HG03066 (cell line): ENCODE measurements around the gene CSNK1G3.
"Not testable (repeated sequence)": the region's sequence is repeated elsewhere in the genome, so short reads cannot be mapped to it uniquely, and the experiment has no call there.

Experiments used
- ATAC-seq: cut with Tn5 transposase; IDR thresholded peaks from one replicate; pipeline ENCODE4 v1.9.1; 2021; ENCODE audit warnings: low read depth; ENCODE audit not compliant: unreplicated experiment

The CSNK1G3 gene

DNA sequence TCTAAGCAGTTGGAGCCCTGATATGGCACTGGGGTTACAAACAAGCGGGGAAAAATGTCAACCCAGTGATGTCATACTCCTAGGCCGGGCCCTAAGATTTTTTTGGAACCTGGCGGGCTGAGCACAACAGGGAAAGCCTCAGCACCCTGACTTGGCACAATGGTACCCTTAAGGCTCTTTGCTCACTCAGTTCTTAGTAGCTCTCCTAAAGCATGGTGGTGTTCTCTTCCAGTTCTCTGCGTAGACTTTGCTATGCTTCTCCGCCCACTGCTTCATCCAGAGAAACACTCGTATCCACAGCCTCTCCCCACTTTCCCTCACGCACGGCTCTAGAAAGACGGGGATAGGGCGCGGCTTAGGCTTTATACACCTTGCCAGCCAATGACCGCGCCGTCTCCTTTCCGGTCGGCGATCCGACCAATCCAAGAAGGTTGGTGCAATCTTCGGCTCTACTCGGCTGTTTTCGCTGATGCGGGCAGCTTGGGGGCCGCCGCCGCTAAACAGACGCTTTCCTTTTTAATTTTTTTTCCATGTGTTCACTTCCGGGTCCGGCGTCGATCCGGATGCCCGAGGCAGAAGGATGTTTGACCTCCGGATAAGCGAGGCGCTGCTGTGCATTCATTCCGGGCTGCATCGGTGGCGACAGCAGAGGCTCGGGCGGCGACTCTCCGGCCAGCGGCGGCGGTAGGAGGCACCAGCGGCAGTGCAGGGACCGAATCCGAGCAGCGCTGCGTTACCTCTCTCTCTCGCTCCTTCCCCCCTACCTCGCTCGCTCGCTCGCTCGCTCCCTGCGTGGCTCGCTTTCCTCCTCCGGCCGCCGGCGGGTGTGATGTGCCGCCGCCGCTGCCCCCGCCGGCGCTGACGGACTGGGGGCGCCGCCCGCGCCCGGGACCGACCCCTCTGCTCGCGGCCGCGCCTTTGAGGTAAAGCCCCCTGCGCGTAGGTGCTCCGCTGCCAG is at the start of gene CSNK1G3:
CSNK1G3 (plus strand) TSS at position 530 of the 958 bp plus-strand sequence. CDS start 33,487 bp downstream, outside the sequence.
- ATAC-seq = peak; percentile 93

DNA sequence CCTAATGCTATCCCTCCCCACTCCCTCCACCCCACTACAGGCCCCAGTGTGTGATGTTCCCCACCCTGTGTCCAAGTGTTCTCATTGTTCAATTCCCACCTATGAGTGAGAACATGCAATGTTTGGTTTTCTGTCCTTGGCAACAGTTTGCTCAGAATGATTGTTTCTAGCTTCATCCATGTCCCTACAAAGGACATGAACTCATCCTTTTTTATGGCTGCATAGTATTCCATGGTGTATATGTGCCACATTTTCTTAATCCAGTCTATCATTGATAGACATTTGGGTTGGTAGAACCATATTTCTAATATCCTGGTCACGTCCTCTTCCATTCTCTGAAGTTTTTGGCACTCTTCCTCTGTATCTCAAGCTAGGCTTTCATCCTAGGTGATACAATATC is 45.1 kb upstream of the CSNK1G3 start:
- ATAC-seq = not testable (repeated sequence)

DNA sequence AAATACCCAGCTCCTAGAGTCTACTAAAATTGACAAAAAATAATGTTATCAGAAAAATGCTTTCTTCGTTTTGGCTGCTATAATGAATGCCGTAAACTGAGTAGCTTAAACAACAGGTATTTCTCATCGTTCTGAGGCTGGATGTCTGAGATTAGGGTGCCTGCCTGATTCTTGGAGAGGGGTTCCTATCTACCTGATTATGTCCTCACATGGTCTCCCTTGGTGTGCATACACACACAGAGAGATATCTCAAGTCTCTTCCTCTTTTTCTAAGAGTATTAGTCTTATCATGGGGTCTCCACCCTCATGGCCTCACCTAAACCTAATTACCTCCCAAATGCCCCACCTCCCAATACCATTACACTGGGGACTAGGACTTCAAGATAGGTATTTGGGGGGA is 40.6 kb upstream of the CSNK1G3 start:
- no peak for ATAC-seq

DNA sequence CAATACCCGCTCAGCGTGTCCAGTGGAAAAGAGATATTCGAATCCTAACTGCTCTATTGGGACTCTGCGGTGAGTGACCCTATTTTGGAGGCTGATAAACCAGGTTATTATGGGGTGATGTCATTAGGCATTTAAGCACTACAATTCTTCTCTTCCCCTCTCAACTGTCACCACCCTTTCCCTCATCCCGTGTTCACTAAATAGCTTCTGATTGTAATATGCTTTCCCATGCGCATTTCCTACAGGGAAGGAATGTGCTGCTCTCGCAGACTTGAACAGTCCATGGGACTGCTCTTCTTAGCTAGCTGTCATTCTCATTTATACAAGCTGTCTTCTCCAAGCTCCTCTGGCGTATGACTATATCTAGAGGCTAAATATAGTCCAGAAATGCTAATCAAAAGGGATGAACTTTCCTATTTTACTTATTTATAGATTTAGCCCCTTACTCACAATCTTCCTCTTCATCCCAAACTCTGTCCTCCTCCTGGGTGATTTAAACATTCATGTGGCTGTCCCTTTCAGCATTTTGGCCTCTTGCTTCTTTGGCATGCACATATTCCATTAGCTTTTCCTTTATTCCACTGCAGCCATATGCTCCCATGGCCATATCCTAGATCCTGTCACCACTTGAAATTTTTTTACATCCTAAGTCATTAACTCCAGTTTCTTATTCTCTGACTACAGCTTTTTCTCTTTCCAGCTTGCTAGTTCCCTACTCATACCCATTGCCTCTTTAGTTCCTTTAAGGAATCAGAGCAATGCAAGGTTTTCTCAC is 39.6 kb upstream of the CSNK1G3 start:
- no peak for ATAC-seq

DNA sequence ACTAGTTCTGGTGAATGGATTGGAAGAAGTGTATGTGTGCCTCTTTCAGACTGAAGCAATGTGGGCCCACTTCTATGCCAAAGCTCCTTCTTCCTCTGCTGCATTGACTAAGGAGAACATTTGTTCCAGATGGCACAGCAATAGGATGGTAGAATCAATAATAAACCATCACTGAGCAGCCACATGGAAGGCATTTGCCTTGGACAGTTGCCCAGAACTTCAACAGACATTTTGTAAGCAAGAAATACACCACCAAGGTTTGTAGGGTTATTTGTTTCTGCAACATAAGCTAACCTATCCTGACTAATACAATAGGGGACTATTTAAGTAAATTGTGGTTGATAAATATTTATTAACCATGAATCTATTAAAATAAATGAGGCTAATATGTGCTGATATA is 37.7 kb upstream of the CSNK1G3 start:
- ATAC-seq = no peak

DNA sequence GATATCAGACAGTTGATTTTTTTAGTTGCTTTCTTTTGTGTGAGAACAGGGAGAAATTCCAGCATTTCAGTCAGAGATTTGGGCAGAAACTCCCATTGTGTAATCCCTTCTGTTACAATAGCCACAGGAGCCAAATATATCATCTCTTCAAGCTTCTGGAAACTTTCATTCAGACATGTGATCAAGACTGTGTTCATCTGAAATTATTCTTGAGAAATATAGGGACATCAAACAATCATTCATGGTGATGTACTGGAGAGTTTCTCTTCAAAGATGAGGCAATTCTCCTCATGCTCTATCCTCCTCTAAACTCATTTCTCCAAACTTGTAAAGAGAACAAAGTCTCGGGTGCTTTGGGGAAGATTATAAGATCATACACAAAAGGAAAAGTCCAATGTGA is 35.2 kb upstream of the CSNK1G3 start:
- no peak for ATAC-seq

DNA sequence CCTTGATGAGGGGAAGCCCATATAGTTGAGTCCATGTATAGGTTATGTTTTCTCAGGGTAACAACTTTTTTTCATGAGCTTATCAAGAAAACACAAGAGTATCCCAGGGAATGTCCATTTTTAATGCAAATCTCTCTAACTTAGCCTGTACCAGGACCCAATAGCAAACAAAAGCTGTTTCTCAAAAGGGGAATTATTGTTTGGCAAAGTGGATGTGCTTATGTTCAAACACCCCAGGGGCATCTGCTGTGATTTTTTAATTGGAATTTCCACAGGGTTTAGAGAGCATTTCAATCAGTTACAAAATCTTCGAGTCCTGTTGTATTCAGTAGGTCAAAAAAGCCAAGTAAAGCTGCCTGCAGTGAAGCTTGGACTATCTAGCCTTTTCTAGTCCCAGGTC is 33.4 kb upstream of the CSNK1G3 start:
- no peak for ATAC-seq

DNA sequence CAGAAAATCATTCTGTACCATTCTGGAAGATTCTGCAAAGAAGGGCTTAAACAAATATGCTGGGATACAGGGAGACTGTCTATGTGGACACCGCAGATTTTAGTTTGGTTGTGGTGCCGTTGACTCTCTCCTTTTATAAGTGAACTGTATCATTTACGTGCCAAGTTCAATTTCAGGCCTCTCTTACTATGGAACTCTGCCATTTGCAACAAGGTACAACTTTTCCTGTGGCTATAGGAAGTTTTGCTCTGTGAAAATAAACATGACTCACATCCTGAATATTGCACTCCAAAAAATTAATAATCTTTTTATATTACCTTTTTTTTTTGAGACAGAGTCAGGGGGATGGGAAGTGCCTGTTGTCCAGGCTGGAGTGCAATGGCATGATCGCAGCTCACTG is 29.7 kb upstream of the CSNK1G3 start:
- ATAC-seq = no peak

DNA sequence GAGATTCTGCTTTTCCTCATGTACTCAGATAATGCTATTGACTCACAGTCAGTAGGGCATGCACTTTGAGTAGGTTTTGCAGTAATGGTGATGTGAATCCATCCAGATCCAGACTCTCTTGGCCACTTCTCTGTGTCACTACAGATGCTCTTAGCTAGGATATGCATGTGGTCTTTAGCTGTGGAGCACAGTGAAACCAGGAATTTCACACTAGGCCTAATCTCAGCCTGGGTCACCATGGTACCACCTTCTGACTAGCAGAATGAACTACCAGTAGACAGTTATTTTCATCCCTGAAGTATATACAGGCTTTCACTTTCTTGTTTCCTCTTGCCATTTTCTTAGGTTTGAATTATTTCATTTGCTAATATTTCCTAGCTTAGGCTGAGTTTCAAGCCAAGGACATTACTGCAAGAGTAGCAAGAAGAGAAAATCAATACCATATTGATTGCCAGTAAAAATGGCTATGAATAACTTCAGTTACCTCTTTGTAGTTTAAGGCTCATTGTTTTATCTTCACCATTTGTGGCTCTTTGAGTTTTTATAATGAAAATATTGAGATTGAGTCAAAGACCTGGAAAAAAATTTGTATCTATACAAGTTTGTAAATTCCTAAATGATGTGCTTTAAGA is 28.4 kb upstream of the CSNK1G3 start:
- no peak for ATAC-seq

DNA sequence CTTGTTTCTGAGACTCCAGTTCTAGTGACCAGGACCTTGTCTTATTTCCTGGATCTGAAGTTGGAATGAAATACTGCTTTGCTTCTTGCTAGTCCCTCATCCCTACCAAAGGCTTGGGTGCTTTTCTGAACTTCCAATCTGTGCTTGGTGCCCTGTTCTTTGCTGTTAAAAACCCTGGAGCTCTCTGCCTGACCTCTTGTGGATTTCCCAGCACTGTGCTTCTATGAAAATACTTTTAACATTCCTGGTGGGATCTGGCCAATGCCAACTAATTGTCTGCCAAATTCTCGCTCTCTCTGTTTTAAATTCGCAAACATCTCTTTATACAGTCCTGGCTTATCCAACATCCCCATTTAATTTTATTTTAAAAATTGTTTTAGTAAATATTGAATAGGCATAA is 26.7 kb upstream of the CSNK1G3 start:
- no peak for ATAC-seq

DNA sequence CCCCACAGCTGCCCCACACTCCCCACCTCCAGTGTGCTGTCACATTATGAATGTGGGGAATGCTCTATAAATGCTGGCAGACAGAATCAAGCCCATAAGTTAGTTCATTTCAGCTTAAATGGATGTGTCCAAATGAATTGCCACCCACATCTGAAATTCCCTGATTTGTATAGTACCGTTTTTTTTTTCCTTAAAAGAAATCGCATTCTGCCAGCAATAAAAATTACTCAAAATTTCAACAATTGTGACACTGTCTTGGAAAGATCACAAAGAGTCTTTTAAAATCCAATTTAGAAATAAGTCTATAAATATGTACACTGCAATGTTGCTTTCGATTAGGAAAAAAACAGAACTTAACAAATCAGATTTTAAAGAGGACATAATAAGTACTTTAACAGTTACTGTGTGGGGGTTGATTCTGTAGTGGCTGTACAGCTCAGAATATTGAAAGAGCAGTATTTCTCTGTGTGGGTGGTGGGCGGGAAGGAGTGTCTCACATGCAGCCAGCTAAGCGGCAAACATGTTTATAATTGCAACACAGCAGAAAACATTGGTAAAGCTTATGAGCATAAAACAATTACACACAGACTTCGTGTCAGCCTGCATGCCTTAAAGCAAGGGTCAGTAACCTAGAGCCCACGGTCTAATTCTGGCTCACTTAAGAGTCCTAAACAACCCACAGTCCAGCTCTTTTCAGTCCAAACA is 24.9 kb upstream of the CSNK1G3 start:
- ATAC-seq = no peak

DNA sequence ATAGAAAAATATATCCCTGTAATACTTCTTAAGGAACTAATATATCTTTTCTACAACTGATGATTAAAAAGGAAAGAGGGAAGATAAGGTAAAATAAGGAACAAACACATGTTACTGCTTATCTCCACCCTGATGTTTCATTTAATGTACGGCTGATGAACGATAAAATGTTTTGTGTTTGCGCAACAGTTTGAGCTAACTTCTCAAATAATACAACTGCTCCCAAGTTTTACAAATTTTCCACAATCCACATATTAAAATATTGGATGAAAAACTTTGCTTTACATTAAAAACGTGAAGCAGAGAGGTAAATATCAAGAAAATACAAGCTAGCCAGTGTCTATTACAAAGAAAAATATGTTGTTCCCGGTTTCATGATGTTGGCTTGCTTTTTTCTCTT is 21.0 kb upstream of the CSNK1G3 start:
- ATAC-seq = no peak

DNA sequence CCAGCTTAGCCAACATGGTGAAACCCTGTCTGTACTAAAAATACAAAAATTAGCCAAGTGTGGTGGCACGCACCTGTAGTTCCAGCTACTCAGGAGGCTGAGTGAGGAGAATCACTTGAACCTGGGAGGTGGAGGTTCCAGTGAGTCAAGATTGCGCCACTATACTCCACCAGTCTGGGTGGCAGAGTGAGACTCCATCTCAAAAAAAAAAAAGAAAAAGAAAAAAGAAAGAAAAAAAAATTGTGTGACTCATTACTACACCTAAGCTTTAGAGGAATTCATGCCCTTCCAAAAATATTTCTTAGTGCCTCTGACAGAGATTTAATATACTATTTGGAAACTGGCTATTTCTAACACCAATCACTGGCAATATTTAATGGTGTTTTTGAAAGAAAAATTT is 16.8 kb upstream of the CSNK1G3 start:
- not testable (repeated sequence) for ATAC-seq

DNA sequence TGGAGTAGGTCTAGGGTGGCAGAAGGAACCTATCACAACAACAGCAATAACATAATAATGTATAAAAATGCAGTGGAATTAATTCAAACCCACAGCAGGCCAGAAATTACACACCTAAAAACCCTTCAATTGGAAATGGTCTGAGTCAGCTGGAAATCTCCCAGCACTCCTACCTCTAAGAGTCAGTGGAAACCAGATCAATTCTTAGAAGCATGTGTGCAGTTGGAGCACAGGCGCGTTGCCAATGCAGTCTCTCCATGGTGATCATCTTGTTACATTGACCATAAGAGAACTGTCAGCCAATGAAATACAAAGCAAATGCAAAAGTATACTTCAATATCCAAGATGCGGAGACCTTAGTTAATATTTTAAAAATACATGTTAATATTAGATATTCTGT is 15.1 kb upstream of the CSNK1G3 start:
- no peak for ATAC-seq

DNA sequence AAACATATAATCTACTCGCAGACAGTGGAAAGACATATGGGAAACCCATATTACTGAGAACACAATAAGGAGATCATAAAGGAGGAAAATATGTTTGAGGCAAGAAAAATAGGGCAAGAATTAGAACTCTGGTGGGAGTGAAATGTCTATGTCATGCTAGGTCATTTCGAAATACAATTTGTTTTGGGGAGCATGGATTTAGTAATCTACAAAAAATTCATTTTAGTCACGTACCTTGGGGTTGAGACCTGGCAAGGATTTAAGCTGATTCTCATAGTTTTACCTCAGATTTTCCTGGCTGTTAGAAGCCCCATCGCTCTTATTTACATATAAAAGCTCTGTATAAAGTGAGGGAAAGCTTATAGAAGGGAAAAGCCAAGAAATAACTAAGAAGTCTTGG is 11.5 kb upstream of the CSNK1G3 start:
- ATAC-seq = no peak

DNA sequence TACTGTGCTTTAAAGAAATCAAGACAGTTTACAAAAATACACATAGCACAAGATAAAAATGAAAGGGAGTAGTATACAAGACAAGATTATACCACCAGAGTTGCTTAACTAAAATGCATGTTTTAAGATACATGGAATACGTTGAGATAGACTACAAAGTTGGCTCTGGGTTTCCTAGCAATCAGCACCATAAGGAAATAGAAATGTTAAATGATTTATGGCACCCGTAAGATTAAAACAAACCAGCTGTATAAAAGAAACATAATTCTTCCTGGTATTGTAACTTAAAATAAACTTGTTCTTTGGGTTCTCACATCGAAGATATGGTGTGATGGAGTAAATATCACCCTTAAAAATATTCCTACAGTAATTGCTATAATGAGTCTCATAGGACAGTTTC is 9.9 kb upstream of the CSNK1G3 start:
- no peak for ATAC-seq

DNA sequence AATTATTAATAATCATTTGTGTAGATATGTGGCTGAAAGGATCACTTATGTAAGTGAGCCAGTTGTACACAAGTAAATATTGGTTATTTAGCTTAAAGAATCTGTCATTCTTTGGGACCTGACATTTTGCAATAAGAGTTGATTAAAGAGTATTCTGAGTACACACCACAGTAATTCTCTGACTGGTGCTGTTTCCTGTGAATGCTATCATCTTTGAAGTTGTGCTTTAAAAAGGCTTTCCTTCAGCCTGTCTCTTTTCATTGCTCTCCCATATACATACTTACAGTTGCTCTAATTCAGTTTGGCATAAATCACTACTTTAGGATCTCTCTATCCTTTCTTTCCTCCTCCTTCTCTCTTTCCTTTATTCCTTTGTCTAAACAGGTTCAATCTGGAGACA is 8.7 kb upstream of the CSNK1G3 start:
- no peak for ATAC-seq

DNA sequence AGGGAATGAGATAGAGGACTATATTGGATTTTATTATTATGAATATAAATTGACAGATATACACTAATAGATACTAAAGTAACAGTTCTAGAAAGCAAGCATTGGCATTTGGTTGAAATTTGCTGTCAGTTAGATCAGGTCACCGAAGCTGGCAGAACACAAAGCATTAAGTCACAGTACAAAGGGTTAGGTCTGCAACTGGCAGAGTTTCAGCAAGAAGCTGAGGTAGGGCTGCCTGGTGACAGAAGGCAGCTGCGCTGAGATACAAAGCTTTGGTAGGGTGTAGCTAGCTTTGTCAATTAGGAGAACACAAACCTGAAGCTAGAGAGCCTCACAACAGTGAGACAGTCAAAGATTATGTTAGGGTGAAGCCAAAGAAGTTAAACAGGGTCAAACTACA is 6.3 kb upstream of the CSNK1G3 start:
- ATAC-seq = no peak

DNA sequence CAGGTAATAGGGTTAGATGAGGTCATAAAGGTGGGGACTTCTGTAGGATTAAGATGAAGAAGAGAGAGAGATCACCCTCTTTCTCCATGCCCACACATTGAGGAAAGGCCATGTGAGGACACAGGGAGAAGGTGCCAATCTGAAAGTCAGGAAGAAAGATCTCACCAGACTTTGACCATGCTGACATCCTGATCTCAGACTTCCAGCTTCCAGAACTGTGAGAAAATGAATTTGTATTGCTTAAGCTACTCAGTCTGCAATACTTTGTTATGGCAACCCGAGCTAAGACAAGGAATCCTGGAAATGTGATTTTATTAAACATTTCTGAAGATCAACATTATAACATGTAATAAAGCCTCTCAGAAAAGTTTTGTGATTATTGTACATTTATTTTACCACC is 3.5 kb upstream of the CSNK1G3 start:
- no peak for ATAC-seq

DNA sequence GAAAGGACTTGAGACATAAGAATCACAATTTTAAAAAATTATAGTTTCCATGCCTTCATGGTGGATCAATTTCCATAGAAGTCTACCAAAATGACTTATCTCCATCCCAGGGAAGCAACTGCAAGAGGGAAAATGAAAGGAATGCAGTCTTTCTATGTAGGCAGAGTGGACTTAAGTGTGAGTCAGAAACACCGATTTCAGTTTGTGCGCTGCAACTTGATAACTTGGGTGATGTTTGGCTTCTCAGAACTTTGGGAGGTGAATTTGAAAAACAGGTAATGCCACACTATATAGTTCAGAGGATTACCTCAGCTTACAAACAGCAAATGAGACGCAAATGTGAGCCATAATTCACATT is 708 bp upstream of the CSNK1G3 start:
- no peak for ATAC-seq
